Mesodermal cell (in vitro differentiated cells): ENCODE data around the gene DAP.

Source experiments
- H3K27ac ChIP-seq: 2 replicates; pipeline ENCODE4 v1.7.0; 2013; ENCODE audit warnings: mild to moderate bottlenecking, low read depth, low read length, moderate library complexity; ENCODE audit not compliant: severe bottlenecking
- H3K36me3 ChIP-seq: 2 replicates; pipeline ENCODE4 v1.7.1; 2013; ENCODE audit warnings: mild to moderate bottlenecking, low read length, moderate library complexity; ENCODE audit not compliant: control insufficient read depth, insufficient read depth
- H3K4me1 ChIP-seq: one replicate; pipeline ENCODE4 v1.7.1; 2013; ENCODE audit warnings: mild to moderate bottlenecking, low read length; ENCODE audit not compliant: insufficient read depth, control insufficient read depth, poor library complexity, severe bottlenecking
- H3K4me3 ChIP-seq: 2 replicates; pipeline ENCODE4 v1.7.0; 2013; ENCODE audit warnings: low read length, control low read depth, mild to moderate bottlenecking; ENCODE audit not compliant: insufficient read depth, poor library complexity, severe bottlenecking; ENCODE audit errors: extremely low read depth
- H3K9me3 ChIP-seq: 2 replicates; pipeline ENCODE4 v1.7.1; 2013; ENCODE audit warnings: mild to moderate bottlenecking, low read length, moderate library complexity; ENCODE audit not compliant: control insufficient read depth
- WGBS, 2 experiments: methylation state at CpG; one replicate each; pipeline ENCODE4 v1.1.5; 2013; ENCODE audit warnings: missing lambda C conversion rate in 2 of 2; ENCODE audit not compliant: insufficient coverage in 2 of 2; 5-methylcytosine and 5-hydroxymethylcytosine counted together

Gene DAP

GRCh38 chr5:10760096-10760920, 726 bp downstream of the DAP start:
- Histone ChIP-seq H3K4me1 (peaks cover 25% of the 10 kb centered on the region), H3K36me3 (peaks cover 41% of the 10 kb centered on the region), H3K4me3 (peak overlapping the region; percentile 61), H3K27ac (peak overlapping the region; percentile 95), H3K9me3 (peaks cover 5% of the 10 kb centered on the region)
- WGBS, 2 experiments: 10 to 13% methylated on average over 23 to 34 of the region's 43 CpGs

GRCh38 chr5:10759111-10759510, 1.9 kb downstream of the DAP start:
- H3K9me3 ChIP-seq: peaks cover 5% of the 10 kb centered on the region
- H3K4me3 ChIP-seq: peak overlapping the region; percentile 61
- 92 to 93% methylated on average over 3 to 4 of the region's 6 CpGs for WGBS, 2 experiments
- no peak overlapping the region for H3K27ac ChIP-seq
- peaks cover 53% of the 10 kb centered on the region for H3K36me3 ChIP-seq
- peaks cover 25% of the 10 kb centered on the region for H3K4me1 ChIP-seq

GRCh38 chr5:10757922-10758555, 3.0 kb downstream of the DAP start:
- H3K27ac ChIP-seq: no peak overlapping the region
- H3K4me3 ChIP-seq: no peak overlapping the region
- 98 to 100% methylated on average over 2 to 5 of the region's 7 CpGs for WGBS, 2 experiments
- H3K36me3 ChIP-seq: peaks cover 64% of the 10 kb centered on the region
- H3K9me3 ChIP-seq: peaks cover 5% of the 10 kb centered on the region
- H3K4me1 ChIP-seq: peaks cover 25% of the 10 kb centered on the region

GRCh38 chr5:10757043-10757442, 4.0 kb downstream of the DAP start:
- no peak overlapping the region for H3K27ac ChIP-seq
- H3K4me3 ChIP-seq: no peak overlapping the region
- peaks cover 72% of the 10 kb centered on the region for H3K36me3 ChIP-seq
- H3K9me3 ChIP-seq: peaks cover 5% of the 10 kb centered on the region
- H3K4me1 ChIP-seq: peaks cover 20% of the 10 kb centered on the region
- WGBS, 2 experiments: 88 to 93% methylated on average over 8 of the region's 9 CpGs

- H3K4me3 ChIP-seq: no peak overlapping the region
- 100% methylated on average over 1 of the region's 2 CpGs; no CpG with 5 or more reads in 1 of the 2 experiments for WGBS, 2 experiments
- peaks cover 15% of the 10 kb centered on the region for H3K4me1 ChIP-seq
- peaks cover 72% of the 10 kb centered on the region for H3K36me3 ChIP-seq
- peaks cover 5% of the 10 kb centered on the region for H3K9me3 ChIP-seq
- no peak overlapping the region for H3K27ac ChIP-seq
Measured at GRCh38 chr5:10756549-10756948, 4.5 kb downstream of the DAP start.

GRCh38 chr5:10753178-10753577, 7.9 kb downstream of the DAP start:
- peaks cover 5% of the 10 kb centered on the region for H3K9me3 ChIP-seq

GRCh38 chr5:10752451-10752850, 8.6 kb downstream of the DAP start:
- no peak overlapping the region for H3K27ac ChIP-seq
- 71 to 100% methylated on average over 1 of the region's 2 CpGs for WGBS, 2 experiments
- H3K36me3 ChIP-seq: peaks cover 87% of the 10 kb centered on the region
- H3K4me3 ChIP-seq: no peak overlapping the region
- H3K4me1 ChIP-seq: peaks cover 2% of the 10 kb centered on the region
- H3K9me3 ChIP-seq: peaks cover 5% of the 10 kb centered on the region

More at GRCh38 chr5:10753178-10753577, 7.9 kb downstream of the DAP start:
- 96% methylated on average over 9 of the region's 9 CpGs for WGBS, 2 experiments
- Histone ChIP-seq H3K36me3 (peaks cover 87% of the 10 kb centered on the region), H3K4me3 (no peak overlapping the region), H3K27ac (no peak overlapping the region), H3K4me1 (peaks cover 9% of the 10 kb centered on the region)

- Histone ChIP-seq H3K36me3 (peaks cover 86% of the 10 kb centered on the region), H3K4me3 (no peak overlapping the region), H3K4me1 (peaks cover 3% of the 10 kb centered on the region), H3K9me3 (peaks cover 1% of the 10 kb centered on the region), H3K27ac (no peak overlapping the region)
- 86 to 92% methylated on average over 3 of the region's 3 CpGs for whole genome bisulfite sequencing, 2 experiments
Measured at GRCh38 chr5:10750909-10751308, 10.1 kb downstream of the DAP start.

GRCh38 chr5:10747678-10748622, 13.1 kb downstream of the DAP start:
- no peak overlapping the region for H3K4me3 ChIP-seq
- no peak overlapping the region for H3K27ac ChIP-seq
- 95 to 97% methylated on average over 4 to 5 of the region's 9 CpGs for WGBS, 2 experiments
- H3K36me3 ChIP-seq: peaks cover 85% of the 10 kb centered on the region
- H3K9me3 ChIP-seq: no peaks in the 10 kb centered on the region
- H3K4me1 ChIP-seq: peaks cover 11% of the 10 kb centered on the region

GRCh38 chr5:10746711-10747110, 14.3 kb downstream of the DAP start:
- Histone ChIP-seq H3K36me3 (peaks cover 91% of the 10 kb centered on the region), H3K4me1 (peaks cover 11% of the 10 kb centered on the region), H3K27ac (no peak overlapping the region), H3K9me3 (no peaks in the 10 kb centered on the region), H3K4me3 (no peak overlapping the region)
- 97 to 100% methylated on average over 4 to 5 of the region's 6 CpGs for WGBS, 2 experiments
